ENCODE measurements around the gene ANKRD10.

The ANKRD10 gene

GRCh38 chr13:110872768-110873638 lies 41.9 kb downstream of the ANKRD10 start:
- no peak for DNase-seq (ENCODE audit: extremely low read depth, low read depth)
- no peak for TF ChIP-seq CTCF (IDR thresholded peaks at IDR 0.05; ENCODE audit: low read depth, low read length)

- DNase-seq (ENCODE audit: extremely low read depth, low read depth) = no peak
- no peak for TF ChIP-seq CTCF (IDR thresholded peaks at IDR 0.05; ENCODE audit: low read depth, low read length)
Observed at GRCh38 chr13:110872034-110872767, 42.7 kb downstream of the ANKRD10 start.

- TF ChIP-seq CTCF (IDR thresholded peaks at IDR 0.05; ENCODE audit: low read depth, low read length) = no peak; the same call in none of the 2 replicates
- DNase-seq (ENCODE audit: extremely low read depth, low read depth) = peak; percentile 99
Observed at GRCh38 chr13:110869805-110870706, 44.8 kb downstream of the ANKRD10 start.

- no peak for TF ChIP-seq CTCF (IDR thresholded peaks at IDR 0.05; ENCODE audit: low read depth, low read length)
- no peak for DNase-seq (ENCODE audit: extremely low read depth, low read depth)
Observed at GRCh38 chr13:110869231-110869804, 45.6 kb downstream of the ANKRD10 start.

- no peak for DNase-seq (ENCODE audit: extremely low read depth, low read depth)
- TF ChIP-seq CTCF (IDR thresholded peaks at IDR 0.05; ENCODE audit: low read depth, low read length) = no peak
Observed at GRCh38 chr13:110868720-110869119, 46.1 kb downstream of the ANKRD10 start.

- DNase-seq (ENCODE audit: extremely low read depth, low read depth) = no peak
- TF ChIP-seq CTCF (IDR thresholded peaks at IDR 0.05; ENCODE audit: low read depth, low read length) = no peak
Observed at GRCh38 chr13:110867380-110867779, 47.5 kb downstream of the ANKRD10 start.

All from AG09319 (cell line).